Suprapubic skin (tissue), 3 donors: Measurements from ENCODE around the gene KANK4.

ENCODE experiments used
- CTCF ChIP-seq, 2 donors: fragments of 200-600 bp in 1 of 2; fragments of 450-650 bp in 1 of 2; sonication (generic) in 1 of 2; IDR thresholded peaks; one replicate each; pipeline ENCODE4 v1.5.1; 2016 to 2019; ENCODE audit warnings: antibody characterized with exemption in 2 of 2, mild to moderate bottlenecking in 1 of 2, moderate library complexity in 1 of 2
- POLR2A ChIP-seq, 2 donors: fragments of 450-650 bp; IDR thresholded peaks; one replicate each; pipeline ENCODE4 v1.6.1; 2017; ENCODE audit warnings: antibody characterized with exemption in 2 of 2, mild to moderate bottlenecking in 2 of 2, moderate library complexity in 2 of 2

GRCh38 chr1:62286786-62287224 is 32.4 kb downstream of the KANK4 start:
- no peak for TF ChIP-seq CTCF (IDR thresholded peaks at IDR 0.05)
- no peak for TF ChIP-seq POLR2A (IDR thresholded peaks at IDR 0.05)
